Measurements from ENCODE around the gene GPX1.

GRCh38 chr3:49341996-49342395, 16.2 kb downstream of the GPX1 start:
- TF ChIP-seq POLR2A (IDR thresholded peaks at IDR 0.05; ENCODE audit: low read length) (no peak), GATA1 (IDR thresholded peaks at IDR 0.05; ENCODE audit: low read depth, low read length) (no peak)
